ENCODE data around the gene FERMT3. TPM values are rescaled to one million over a fixed set of nuclear protein-coding genes. Genes with fewer than 3 reads are reported as not detected.

The FERMT3 gene
- polyA plus RNA-seq, 3 donors from 2014 or later: 181 to 297 (median 236) TPM

GRCh38 chr11:64265176-64266160 lies 58.9 kb downstream of the FERMT3 start:
- Mint-ChIP-seq H3K27ac (no peak overlapping the region), H3K4me3 (no peak overlapping the region), H3K4me1 (peaks cover 23 to 25% of the 10 kb centered on the region in 2 donors), H3K27me3 (ENCODE audit: low read depth in 3 of 3) (peaks cover 10 to 19% (median 10%) of the 10 kb centered on the region in 3 donors), H3K9me3 (no peaks in the 10 kb centered on the region), H3K36me3 (peaks cover 0 to 3% (median 0%) of the 10 kb centered on the region in 3 donors)
- no peak for DNase-seq

- no peaks in the 10 kb centered on the region for H3K9me3 Mint-ChIP-seq
- H3K36me3 Mint-ChIP-seq: peaks cover 0 to 3% (median 0%) of the 10 kb centered on the region in 3 donors
- H3K4me3 Mint-ChIP-seq: peak overlapping the region in 1 of 5 donors; percentile 12
- H3K27ac Mint-ChIP-seq: peak overlapping the region in 2 of 6 donors; percentile 13 to 73
- no peak for DNase-seq
- peaks cover 26 to 29% of the 10 kb centered on the region in 2 donors for H3K4me1 Mint-ChIP-seq
- peaks cover 17 to 28% (median 19%) of the 10 kb centered on the region in 3 donors for H3K27me3 Mint-ChIP-seq (ENCODE audit: low read depth in 3 of 3)
Observed at GRCh38 chr11:64266339-64266738, 59.8 kb downstream of the FERMT3 start.

DNA sequence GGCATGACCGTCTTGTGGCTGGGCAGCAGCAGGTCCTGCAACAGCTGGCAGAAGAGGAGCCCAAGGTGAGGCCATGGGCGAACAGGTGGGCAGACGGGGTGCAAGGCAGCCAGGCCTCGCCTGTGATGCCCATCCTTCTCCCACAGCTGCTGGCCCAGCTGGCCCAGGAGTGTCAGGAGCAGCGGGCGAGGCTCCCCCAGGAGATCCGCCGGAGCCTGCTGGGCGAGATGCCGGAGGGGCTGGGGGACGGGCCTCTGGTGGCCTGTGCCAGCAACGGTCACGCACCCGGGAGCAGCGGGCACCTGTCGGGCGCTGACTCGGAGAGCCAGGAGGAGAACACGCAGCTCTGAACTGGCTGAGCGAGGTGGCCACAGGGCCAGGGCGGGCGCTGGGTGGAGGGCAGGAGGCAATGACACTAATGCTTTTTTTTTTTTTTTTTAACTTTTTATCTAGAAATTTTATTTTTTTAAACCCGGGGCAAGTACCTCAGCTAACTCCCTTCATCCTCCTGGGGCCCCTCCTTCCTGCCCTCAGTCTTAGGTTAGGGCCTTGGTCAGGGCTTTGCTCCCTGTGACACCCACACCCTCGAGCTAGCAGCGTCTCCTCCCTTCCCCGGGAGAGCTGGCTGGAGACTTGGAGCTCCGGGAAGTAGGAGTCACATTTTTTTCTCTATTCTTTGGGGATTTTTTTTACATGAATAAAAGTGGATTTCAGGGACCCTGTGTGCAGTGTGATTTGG lies 60.9 kb downstream of the FERMT3 start:
- H3K27ac Mint-ChIP-seq: peak overlapping the region; percentile 91 to 100 (median 98)
- H3K9me3 Mint-ChIP-seq: no peaks in the 10 kb centered on the region
- H3K4me3 Mint-ChIP-seq: peak overlapping the region; percentile 29 to 96 (median 91)
- H3K4me1 Mint-ChIP-seq: peaks cover 33 to 35% of the 10 kb centered on the region in 2 donors
- peaks cover 18 to 32% (median 20%) of the 10 kb centered on the region in 3 donors for H3K27me3 Mint-ChIP-seq (ENCODE audit: low read depth in 3 of 3)
- peaks cover 0 to 3% (median 0%) of the 10 kb centered on the region in 3 donors for H3K36me3 Mint-ChIP-seq
- DNase-seq: no peak

DNA sequence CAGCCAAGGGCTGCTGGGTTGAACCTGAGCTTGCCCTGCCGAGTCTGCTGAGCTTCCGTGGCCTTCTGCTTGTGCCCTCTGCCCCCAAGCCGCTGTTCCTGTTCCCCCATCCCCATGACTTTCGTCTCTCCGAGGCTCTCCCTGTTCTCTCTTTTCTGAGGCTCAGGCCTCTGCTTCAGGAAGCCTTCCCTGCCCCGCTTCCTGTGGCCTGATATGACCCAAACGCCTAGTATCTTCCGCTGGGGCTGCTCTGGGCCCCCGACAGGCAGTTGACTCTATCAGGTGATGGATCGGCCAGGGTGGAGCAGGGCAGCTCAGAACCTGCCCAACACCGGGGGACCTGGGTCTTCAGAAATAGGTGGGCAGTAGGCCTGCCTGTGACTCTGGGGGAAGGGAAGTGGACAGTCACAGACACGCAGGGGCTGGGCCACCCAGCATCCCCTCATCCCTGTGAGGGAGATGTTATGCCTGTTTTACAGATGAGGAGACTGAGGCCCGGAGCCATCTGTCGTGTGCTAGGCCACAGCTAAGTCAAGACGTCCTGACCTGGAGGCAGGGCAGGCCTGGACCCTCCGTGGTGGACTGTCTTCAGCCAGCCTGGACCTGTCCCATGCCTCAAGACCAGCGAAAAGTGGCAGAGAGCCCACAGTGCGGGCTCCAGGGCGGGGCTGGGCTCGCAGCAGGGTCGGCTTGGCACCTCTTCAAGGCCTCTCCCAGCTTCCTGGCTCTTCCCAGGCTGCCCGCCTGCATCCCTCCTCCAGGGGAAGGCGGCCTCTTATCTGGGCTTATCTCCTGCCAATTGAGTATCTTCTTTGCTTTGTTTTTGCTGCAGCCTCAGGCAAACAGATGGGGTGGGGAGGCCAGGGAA lies 61.7 kb downstream of the FERMT3 start:
- no peaks in the 10 kb centered on the region for H3K36me3 Mint-ChIP-seq
- H3K4me1 Mint-ChIP-seq: peaks cover 33 to 35% of the 10 kb centered on the region in 2 donors
- H3K4me3 Mint-ChIP-seq: peak overlapping the region; percentile 91 to 99 (median 93)
- peaks cover 18 to 32% (median 20%) of the 10 kb centered on the region in 3 donors for H3K27me3 Mint-ChIP-seq (ENCODE audit: low read depth in 3 of 3)
- H3K9me3 Mint-ChIP-seq: no peaks in the 10 kb centered on the region
- peak in 2 of 3 donors; percentile 30 to 37 for DNase-seq
- H3K27ac Mint-ChIP-seq: peak overlapping the region; percentile 91 to 100 (median 98)

DNA sequence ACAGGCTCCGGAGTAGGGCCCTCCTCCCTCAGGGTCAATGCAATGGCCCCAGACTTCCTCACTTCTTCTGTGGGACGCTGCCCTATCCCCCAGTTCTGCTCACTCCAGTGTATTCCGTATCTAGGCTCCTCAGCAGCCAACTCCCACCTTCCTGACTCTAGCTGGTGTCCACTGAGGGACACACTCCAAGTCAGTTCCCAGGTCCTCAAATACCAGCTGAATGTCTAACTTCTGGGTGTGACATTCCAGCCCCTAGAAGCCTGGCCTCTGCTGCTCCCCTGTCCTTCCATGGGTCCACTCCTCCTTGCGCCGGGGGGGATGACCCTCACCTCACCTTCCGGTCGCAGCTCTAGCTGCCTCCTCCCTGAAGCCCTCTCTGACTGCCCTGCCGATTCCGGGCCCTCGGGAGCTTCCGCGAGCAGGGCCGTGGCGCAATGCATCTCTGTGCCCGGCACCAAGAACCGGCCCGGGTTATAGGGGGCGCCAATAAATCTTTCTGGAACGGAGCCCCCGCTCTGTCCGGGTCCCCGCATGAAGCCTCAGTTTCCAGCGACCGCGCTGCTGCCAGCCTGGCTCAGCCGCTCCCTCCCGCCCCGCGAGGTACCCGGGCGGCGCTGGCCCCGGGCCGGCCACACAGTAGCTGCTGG lies 62.5 kb downstream of the FERMT3 start:
- Mint-ChIP-seq H3K9me3 (no peaks in the 10 kb centered on the region), H3K4me1 (peaks cover 33 to 35% of the 10 kb centered on the region in 2 donors), H3K27ac (peak overlapping the region; percentile 91 to 100 (median 98)), H3K4me3 (peak overlapping the region; percentile 91 to 99 (median 93)), H3K27me3 (ENCODE audit: low read depth in 3 of 3) (peaks cover 18 to 32% (median 22%) of the 10 kb centered on the region in 3 donors), H3K36me3 (no peaks in the 10 kb centered on the region)
- DNase-seq: peak in 2 of 3 donors; percentile 47 to 54

GRCh38 chr11:64269540-64270220 lies 63.2 kb downstream of the FERMT3 start:
- H3K27ac Mint-ChIP-seq: peak overlapping the region; percentile 91 to 100 (median 99)
- peak; percentile 96 to 97 (median 97) for DNase-seq

More at GRCh38 chr11:64269540-64270220, 63.2 kb downstream of the FERMT3 start:
- Mint-ChIP-seq H3K27me3 (ENCODE audit: low read depth in 3 of 3) (peaks cover 18 to 32% (median 22%) of the 10 kb centered on the region in 3 donors), H3K4me3 (peak overlapping the region; percentile 91 to 99 (median 93)), H3K9me3 (no peaks in the 10 kb centered on the region), H3K36me3 (no peaks in the 10 kb centered on the region), H3K4me1 (peaks cover 33 to 35% of the 10 kb centered on the region in 2 donors)

Other genes with a start within 250 kb of the FERMT3 start
- 100 to 1,000 TPM; 506 to 686 (median 534) TPM for gene COX8A, start 232.1 kb upstream of the FERMT3 start, polyA plus RNA-seq
- gene OTUB1, start 220.3 kb upstream of the FERMT3 start, polyA plus RNA-seq: 100 to 1,000 TPM; 143 to 204 (median 164) TPM
- not detected for gene FLRT1, start 170.8 kb upstream of the FERMT3 start, polyA plus RNA-seq
- gene MACROD1, start 40.6 kb upstream of the FERMT3 start, polyA plus RNA-seq: 1 to 10 TPM; 4.8 to 7.1 (median 6.5) TPM
- gene STIP1, start 20.6 kb upstream of the FERMT3 start, polyA plus RNA-seq: 100 to 1,000 TPM in 1 of 3 donors, 10 to 100 TPM in 2; 51.3 to 113 (median 57.3) TPM
- 10 to 100 TPM; 42.2 to 51.0 (median 43.8) TPM for gene TRPT1, start 19.5 kb downstream of the FERMT3 start, polyA plus RNA-seq
- gene NUDT22, start 19.6 kb downstream of the FERMT3 start, polyA plus RNA-seq: 10 to 100 TPM; 64.9 to 95.4 (median 74.9) TPM
- gene DNAJC4, start 23.8 kb downstream of the FERMT3 start, polyA plus RNA-seq: 10 to 100 TPM; 25.2 to 32.6 (median 26.7) TPM
- gene VEGFB, start 27.9 kb downstream of the FERMT3 start, polyA plus RNA-seq: 10 to 100 TPM in 1 of 3 donors, 1 to 10 TPM in 2; 6.7 to 10.3 (median 9.4) TPM
- gene FKBP2, start 34.4 kb downstream of the FERMT3 start, polyA plus RNA-seq: 100 to 1,000 TPM; 110 to 142 (median 130) TPM
- gene PPP1R14B, start 40.2 kb downstream of the FERMT3 start, polyA plus RNA-seq: 10 to 100 TPM; 16.6 to 34.9 (median 33.3) TPM
- under 1 TPM in 2 of 3 donors, not detected in 1; 0.33 to 0.49 TPM for gene PLCB3, start 44.8 kb downstream of the FERMT3 start, polyA plus RNA-seq
- gene BAD, start 77.9 kb downstream of the FERMT3 start, polyA plus RNA-seq: 10 to 100 TPM; 67.7 to 87.5 (median 77.3) TPM
- 10 to 100 TPM in 1 of 3 donors, 1 to 10 TPM in 2; 6.9 to 11.6 (median 7.4) TPM for gene GPR137, start 79.1 kb downstream of the FERMT3 start, polyA plus RNA-seq
- gene KCNK4, start 84.6 kb downstream of the FERMT3 start, polyA plus RNA-seq: not detected
- not detected for gene CATSPERZ, start 93.6 kb downstream of the FERMT3 start, polyA plus RNA-seq
- gene ESRRA, start 98.8 kb downstream of the FERMT3 start, polyA plus RNA-seq: 10 to 100 TPM in 1 of 3 donors, 1 to 10 TPM in 2; 4.6 to 18.0 (median 8.7) TPM
- 100 to 1,000 TPM; 216 to 464 (median 322) TPM for gene TRMT112, start 110.8 kb downstream of the FERMT3 start, polyA plus RNA-seq
- gene PRDX5, start 111.4 kb downstream of the FERMT3 start, polyA plus RNA-seq: 100 to 1,000 TPM; 319 to 558 (median 418) TPM
- gene CCDC88B, start 133.5 kb downstream of the FERMT3 start, polyA plus RNA-seq: 10 to 100 TPM; 10.3 to 86.7 (median 16.4) TPM
- 10 to 100 TPM in 1 of 3 donors, 1 to 10 TPM in 2; 5.0 to 16.7 (median 8.5) TPM for gene RPS6KA4, start 152.4 kb downstream of the FERMT3 start, polyA plus RNA-seq